DND-41 (cell line): ENCODE measurements around the gene NAA80.

Source experiments
- ATAC-seq: fragments of 200-7000 bp; cut with Tn5 transposase; 3 replicates; pipeline ENCODE4 v1.9.1; 2021; ENCODE audit warnings: low read depth; ENCODE audit not compliant: insufficient read depth
- DNase-seq: peaks from one replicate; pipeline ENCODE4 v3.0.0-alpha.2; 2020
- H2AFZ ChIP-seq: 2 replicates; pipeline ENCODE4 v1.6.0; 2012; ENCODE audit warnings: low read depth, low read length
- H3K27ac ChIP-seq: 2 replicates; pipeline ENCODE4 v1.5.1; 2012; ENCODE audit warnings: low read length, inconsistent platforms
- H3K27me3 ChIP-seq: fragments of 200-600 bp; sonication (generic); 2 replicates; pipeline ENCODE4 v1.6.0; 2012; ENCODE audit warnings: low read length, mild to moderate bottlenecking, inconsistent platforms; ENCODE audit not compliant: insufficient read depth, poor library complexity
- H3K36me3 ChIP-seq: 2 replicates; pipeline ENCODE4 v1.5.1; 2012; ENCODE audit warnings: low read length, inconsistent platforms; ENCODE audit not compliant: insufficient read depth
- H3K4me1 ChIP-seq: 2 replicates; pipeline ENCODE4 v1.5.1; 2012; ENCODE audit warnings: mild to moderate bottlenecking, low read length; ENCODE audit not compliant: insufficient read depth
- H3K4me2 ChIP-seq: 2 replicates; pipeline ENCODE4 v1.6.0; 2012; ENCODE audit warnings: mild to moderate bottlenecking, moderate library complexity, low read length, inconsistent platforms; ENCODE audit not compliant: insufficient read depth
- H3K4me3 ChIP-seq, 2 experiments: fragments of 200-600 bp in 1 of 2; shearing (Covaris generic) in 1 of 2; 2 replicates each; pipeline ENCODE4 v1.5.1; 2012 to 2016; ENCODE audit warnings: inconsistent platforms in 2 of 2, low read length in 2 of 2, mild to moderate bottlenecking in 2 of 2, low read depth in 1 of 2, moderate library complexity in 1 of 2
- H3K79me2 ChIP-seq: 2 replicates; pipeline ENCODE4 v1.6.0; 2012; ENCODE audit warnings: low read length, inconsistent platforms; ENCODE audit not compliant: insufficient read depth
- H3K9ac ChIP-seq: 2 replicates; pipeline ENCODE4 v1.6.0; 2012; ENCODE audit warnings: low read depth, mild to moderate bottlenecking, inconsistent platforms, low read length, moderate library complexity
- H3K9me3 ChIP-seq: 2 replicates; pipeline ENCODE4 v1.5.1; 2012; ENCODE audit warnings: low read length, moderate library complexity, mild to moderate bottlenecking, inconsistent platforms; ENCODE audit not compliant: insufficient read depth, severe bottlenecking
- H4K20me1 ChIP-seq: 2 replicates; pipeline ENCODE4 v1.6.0; 2012; ENCODE audit warnings: low read length; ENCODE audit not compliant: insufficient read depth
- CTCF ChIP-seq: IDR thresholded peaks from 2 replicates; pipeline ENCODE4 v1.5.1; 2012; ENCODE audit warnings: borderline replicate concordance, low read length, moderate library complexity, mild to moderate bottlenecking; ENCODE audit not compliant: poor library complexity, severe bottlenecking; ENCODE audit errors: extremely low read depth
- EZH2 ChIP-seq: IDR thresholded peaks from 3 replicates; pipeline ENCODE4 v1.6.1; 2012; ENCODE audit warnings: borderline replicate concordance, low read depth, mild to moderate bottlenecking, moderate library complexity, low read length, inconsistent platforms; ENCODE audit not compliant: severe bottlenecking

Gene NAA80

GRCh38 chr3:50339485-50340146 is 40.4 kb upstream of the NAA80 start:
- Histone ChIP-seq H3K4me2 (peak overlapping the region; percentile 57), H3K36me3 (peaks cover 20% of the 10 kb centered on the region), H3K27me3 (peaks cover 4% of the 10 kb centered on the region), H3K4me1 (peaks cover 47% of the 10 kb centered on the region), H3K79me2 (peaks cover 42% of the 10 kb centered on the region), H3K9me3 (no peaks in the 10 kb centered on the region), H4K20me1 (peaks cover 20% of the 10 kb centered on the region), H3K27ac (no peak overlapping the region), H3K9ac (peak overlapping the region; percentile 93; the same call in 1 of the 2 replicates), H2AFZ (no peak overlapping the region), H3K4me3 (0 out of 4 replicates have a peak overlapping the region, but pooled peaks of 1 of the 2 experiments have one; percentile 49)
- DNase-seq (no peak), ATAC-seq (no peak)
- no peak for TF ChIP-seq EZH2
- TF ChIP-seq CTCF = no peak

GRCh38 chr3:50338965-50339364 is 39.8 kb upstream of the NAA80 start:
- Histone ChIP-seq H3K4me2 (peak overlapping the region; percentile 81), H3K79me2 (peaks cover 49% of the 10 kb centered on the region), H3K4me3 (peak overlapping the region in 1 of 2 experiments; percentile 90; a peak in 2 of 4 replicates), H3K36me3 (peaks cover 26% of the 10 kb centered on the region), H2AFZ (no peak overlapping the region), H3K9me3 (no peaks in the 10 kb centered on the region), H3K27me3 (peaks cover 4% of the 10 kb centered on the region), H3K27ac (0 out of 2 replicates have a peak overlapping the region, but pooled peaks have one; percentile 49), H3K4me1 (peaks cover 53% of the 10 kb centered on the region), H4K20me1 (peaks cover 26% of the 10 kb centered on the region), H3K9ac (peak overlapping the region; percentile 93)
- no peak for DNase-seq
- ATAC-seq = no peak
- TF ChIP-seq CTCF (no peak), EZH2 (no peak)

- peaks cover 63% of the 10 kb centered on the region for H3K4me1 ChIP-seq
- ATAC-seq = peak; percentile 89
- TF ChIP-seq EZH2 (no peak), CTCF (no peak)
Measured at GRCh38 chr3:50337175-50337861, 38.1 kb upstream of the NAA80 start.

More at GRCh38 chr3:50337175-50337861, 38.1 kb upstream of the NAA80 start:
- peak; percentile 98 for DNase-seq
- peak overlapping the region; percentile 98 for H3K27ac ChIP-seq
- peak overlapping the region; percentile 81 for H3K4me2 ChIP-seq
- peaks cover 38% of the 10 kb centered on the region for H4K20me1 ChIP-seq
- H3K9me3 ChIP-seq = no peaks in the 10 kb centered on the region
- peaks cover 36% of the 10 kb centered on the region for H3K36me3 ChIP-seq
- H3K4me3 ChIP-seq = peak overlapping the region; percentile 66 to 90
- H3K79me2 ChIP-seq = peaks cover 64% of the 10 kb centered on the region
- peak overlapping the region; percentile 93 for H3K9ac ChIP-seq
- H2AFZ ChIP-seq = peak overlapping the region; percentile 85
- H3K27me3 ChIP-seq = peaks cover 4% of the 10 kb centered on the region
